ENCODE measurements around the gene PPARGC1A. TPM values are rescaled to one million over a fixed set of nuclear protein-coding genes. Genes with fewer than 3 reads are reported as not detected.

Gene PPARGC1A
- total and polyA plus RNA-seq, 2 of the 13 experiments (the other 11 are each of a cell fraction or from before 2014, with no cell fraction given): 20.7 to 37.3 TPM

DNA sequence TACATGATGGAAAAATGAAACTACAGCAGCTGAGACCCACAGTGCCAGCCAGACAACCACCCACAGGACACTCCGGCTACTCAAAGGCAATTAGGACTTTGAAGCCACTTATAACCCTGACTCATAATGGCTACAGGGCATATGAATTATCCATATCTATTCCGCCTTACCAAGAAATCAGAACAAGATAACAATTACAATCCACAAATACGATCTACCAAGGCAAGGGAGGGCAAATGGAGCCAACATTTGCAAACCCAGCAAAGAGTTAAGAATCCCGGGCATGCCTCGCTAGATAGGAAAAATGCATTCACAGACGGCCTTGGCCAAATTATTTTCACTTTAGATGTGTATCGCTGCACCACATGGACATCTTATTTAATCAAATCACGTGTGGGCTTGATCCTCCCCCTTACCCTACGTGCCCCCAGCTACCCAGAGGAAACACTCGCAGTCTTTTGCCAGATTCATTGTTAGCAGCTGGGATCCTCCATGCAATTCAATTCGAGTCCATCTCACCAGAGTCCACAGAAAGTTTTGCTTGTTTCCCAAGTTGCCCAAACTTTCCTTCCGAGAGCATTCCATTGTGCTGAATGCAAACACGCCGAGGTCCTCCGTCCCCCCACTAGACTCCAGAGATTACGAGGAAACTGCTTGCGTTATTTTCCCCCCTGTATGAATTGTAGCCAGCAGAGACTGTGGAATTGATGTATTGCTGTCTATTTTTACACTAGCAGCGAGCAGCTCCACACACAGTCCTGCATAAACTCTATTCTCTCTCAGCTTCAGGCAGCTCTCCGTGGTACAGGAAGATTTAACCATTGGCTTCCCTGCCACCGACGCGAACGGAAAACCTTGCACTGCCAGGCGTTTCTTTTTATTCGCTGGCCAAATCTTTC, 1.2 kb downstream of the PPARGC1A start (continued):
- TF ChIP-seq, protein P1, sequence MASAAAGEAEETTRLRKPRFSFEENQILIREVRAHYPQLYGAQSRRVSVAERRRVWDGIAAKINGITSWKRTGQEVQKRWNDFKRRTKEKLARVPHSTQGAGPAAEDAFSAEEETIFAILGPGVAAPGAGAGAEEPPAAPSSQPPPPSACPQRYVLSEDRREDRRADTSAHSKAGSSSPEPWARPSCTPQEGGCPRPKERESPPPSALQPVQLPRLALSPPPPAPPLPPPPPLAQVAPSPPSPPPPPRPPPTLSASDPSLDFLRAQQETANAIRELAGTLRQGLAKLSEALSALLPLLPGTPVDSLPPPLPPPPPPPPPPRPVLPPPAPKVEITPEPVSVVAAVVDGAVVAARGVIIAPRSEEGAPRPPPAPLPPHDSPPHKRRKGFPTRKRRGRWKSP (CRISPR knock-in tag; IDR thresholded peaks at IDR 0.05): no peak
- TF ChIP-seq ZBTB43 (CRISPR knock-in tag; conservative IDR thresholded peaks at IDR 0.05): no peak
- TF ChIP-seq KDM5A (IDR thresholded peaks at IDR 0.05; ENCODE audit: borderline replicate concordance, low read length): peak; percentile 27; the same call in 1 of the 2 replicates
- TF ChIP-seq HMG20B (CRISPR knock-in tag; conservative IDR thresholded peaks at IDR 0.05): no peak
- no peak for TF ChIP-seq ATM (IDR thresholded peaks at IDR 0.05; ENCODE audit: borderline replicate concordance)
- TF ChIP-seq PCBP1 (IDR thresholded peaks at IDR 0.05; ENCODE audit: borderline replicate concordance, low read depth, low read length): no peak
- no peak for TF ChIP-seq CHD2 (IDR thresholded peaks at IDR 0.05; ENCODE audit: low read depth, low read length)
- TF ChIP-seq PHB2 (IDR thresholded peaks at IDR 0.05; ENCODE audit: partially characterized antibody): no peak
- no peak for TF ChIP-seq ZNF318 (CRISPR knock-in tag; IDR thresholded peaks at IDR 0.05)

Measured in HepG2 (cell line).